CD4-positive, CD25-positive, alpha-beta regulatory T cell (primary cell): ENCODE measurements around the gene DCDC2B. TPM values are rescaled to one million over a fixed set of nuclear protein-coding genes. Genes with fewer than 3 reads are reported as not detected.

Source experiments
- ATAC-seq, 2 donors: fragments of 150-1000 bp; cut with Tn5 transposase; one replicate each; pipeline ENCODE4 v1.10.0; 2021; ENCODE audit warnings: low read depth in 2 of 2, moderate number of reproducible peaks in 2 of 2, moderate library complexity in 1 of 2
- DNase-seq, 3 donors: peaks; one replicate each; pipeline versions ENCODE4 v3.0.0 to v3.0.0-alpha.2; 2012 to 2022; ENCODE audit warnings: mixed read lengths in 1 of 3
- H3K27ac ChIP-seq: one replicate; pipeline ENCODE4 v1.7.0; 2013; ENCODE audit warnings: mild to moderate bottlenecking, low read length; ENCODE audit not compliant: insufficient read depth, poor library complexity, severe bottlenecking
- H3K27me3 ChIP-seq: one replicate; pipeline ENCODE4 v1.7.0; 2013; ENCODE audit warnings: low read length; ENCODE audit not compliant: control insufficient read depth, insufficient read depth
- H3K36me3 ChIP-seq: one replicate; pipeline ENCODE4 v1.7.0; 2013; ENCODE audit warnings: mild to moderate bottlenecking, low read length, moderate library complexity; ENCODE audit not compliant: control insufficient read depth, insufficient read depth
- H3K4me1 ChIP-seq: 2 replicates; pipeline ENCODE4 v1.7.0; 2013; ENCODE audit warnings: mild to moderate bottlenecking, low read length; ENCODE audit not compliant: insufficient read depth, control insufficient read depth, poor library complexity, severe bottlenecking
- H3K4me3 ChIP-seq: one replicate; pipeline ENCODE4 v1.7.0; 2013; ENCODE audit warnings: low read depth, mild to moderate bottlenecking, low read length, moderate library complexity
- H3K9me3 ChIP-seq, 2 experiments: 1 replicate in 1 of 2; 2 replicates in 1 of 2; pipeline ENCODE4 v1.7.0; 2013; ENCODE audit warnings: low read length in 2 of 2, mild to moderate bottlenecking in 1 of 2, moderate library complexity in 1 of 2; ENCODE audit not compliant: control insufficient read depth in 2 of 2
- H3K27ac Mint-ChIP-seq, 3 donors: one replicate each; pipeline ENCODE4 v1.8.0; 2020 to 2022; ENCODE audit warnings: mild to moderate bottlenecking in 3 of 3, mixed read lengths in 3 of 3, moderate library complexity in 2 of 3
- H3K27me3 Mint-ChIP-seq: one replicate; pipeline ENCODE4 v1.8.0; 2022; ENCODE audit warnings: mild to moderate bottlenecking, mixed read lengths
- H3K36me3 Mint-ChIP-seq: one replicate; pipeline ENCODE4 v1.8.0; 2020; ENCODE audit warnings: mixed read lengths
- H3K4me1 Mint-ChIP-seq, 4 donors: one replicate each; pipeline ENCODE4 v1.8.0; 2020 to 2022; ENCODE audit warnings: mixed read lengths in 4 of 4, mild to moderate bottlenecking in 1 of 4
- H3K4me3 Mint-ChIP-seq, 4 donors: one replicate each; pipeline ENCODE4 v1.8.0; 2020 to 2022; ENCODE audit warnings: mild to moderate bottlenecking in 4 of 4, mixed read lengths in 4 of 4, moderate library complexity in 3 of 4
- H3K9me3 Mint-ChIP-seq, 7 donors: one replicate each; pipeline ENCODE4 v1.8.0; 2020 to 2022; ENCODE audit warnings: mixed read lengths in 7 of 7, mild to moderate bottlenecking in 3 of 7, moderate library complexity in 2 of 7
- polyA plus RNA-seq, 4 donors: library from polyadenylated mRNA; unstranded; fragments of 300-500 nt; fragmentation: Illumina TruSeq; gene quantifications; one replicate each; pipeline ENCODE4 v1.2.3, GENCODE V29; 2021
- total RNA-seq: library from RNA; stranded (reverse); gene quantifications from one replicate; pipeline ENCODE4 v1.2.3, GENCODE V29; 2022

Gene DCDC2B
- total and polyA plus RNA-seq, 5 donors from 2014 or later, result 0.09 TPM; not detected in 4

DNA sequence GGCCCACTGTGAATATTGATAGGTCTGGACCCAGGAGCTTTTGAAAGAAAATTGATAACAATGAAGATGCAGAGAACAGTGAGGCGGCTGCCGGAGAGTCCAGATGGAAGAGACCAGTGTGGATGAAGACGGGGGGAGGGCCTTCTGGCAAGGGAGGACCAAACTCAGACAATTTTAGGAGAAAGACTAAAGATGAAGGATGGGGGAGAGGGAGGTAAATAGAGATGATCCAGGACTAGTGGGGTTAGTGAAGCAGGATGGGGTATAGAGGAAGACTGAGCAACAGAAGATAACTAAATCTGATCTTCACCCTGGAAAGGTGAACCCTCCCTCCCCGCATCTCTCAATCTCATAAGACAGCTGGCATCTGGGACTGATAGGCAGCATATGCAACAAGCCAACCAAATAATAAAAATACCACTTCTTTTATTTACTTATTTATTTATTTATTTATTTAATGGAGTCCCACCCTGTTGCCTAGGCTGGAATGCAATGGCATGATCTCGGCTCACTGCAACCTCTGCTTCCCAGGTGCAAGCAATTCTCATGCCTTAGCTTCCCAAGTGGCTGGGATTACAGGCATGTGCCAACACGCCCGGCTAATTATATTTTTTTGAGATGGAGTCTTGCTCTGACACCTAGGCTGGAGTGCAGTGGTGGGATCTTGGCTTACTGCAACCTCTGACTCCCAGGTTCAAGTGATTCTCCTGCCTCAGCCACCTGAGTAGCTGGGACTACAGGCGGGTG, 23.8 kb downstream of the DCDC2B start:
- H3K4me3 Mint-ChIP-seq, result no peak overlapping the region
- Histone ChIP-seq H3K27me3 (no peaks in the 10 kb centered on the region), H3K4me1 (no peaks in the 10 kb centered on the region), H3K27ac (no peak overlapping the region), H3K4me3 (no peak overlapping the region), H3K36me3 (peaks cover 37% of the 10 kb centered on the region), H3K9me3 (no peaks in the 10 kb centered on the region)
- no peaks in the 10 kb centered on the region for H3K27me3 Mint-ChIP-seq
- H3K4me1 Mint-ChIP-seq, result peaks cover 0 to 7% (median 1%) of the 10 kb centered on the region in 4 donors
- ATAC-seq (no peak), DNase-seq (no peak)
- peaks cover 14% of the 10 kb centered on the region for H3K36me3 Mint-ChIP-seq
- H3K27ac Mint-ChIP-seq, result peak overlapping the region in 2 of 3 donors; percentile 58 to 79
- no peaks in the 10 kb centered on the region for H3K9me3 Mint-ChIP-seq

DNA sequence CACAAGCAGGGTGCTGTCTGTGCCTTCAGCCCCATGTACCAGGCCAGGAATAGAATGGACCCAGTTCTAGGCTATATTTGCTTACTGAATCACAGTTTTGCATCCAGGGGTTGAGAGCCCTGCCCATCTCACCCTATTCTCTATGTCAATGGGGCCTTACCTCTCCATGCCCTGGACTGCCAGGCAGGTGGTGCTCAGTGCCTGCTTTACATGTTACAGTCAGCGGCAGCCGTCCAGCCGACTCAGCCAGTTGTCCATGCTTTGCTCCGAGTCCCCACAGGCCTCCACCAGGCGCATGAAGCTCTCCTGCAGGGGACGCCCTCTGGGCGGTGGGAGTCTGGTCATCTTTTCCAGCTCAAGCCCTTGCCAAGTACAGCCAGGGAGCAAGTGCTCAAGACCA, 25.9 kb downstream of the DCDC2B start:
- Histone ChIP-seq H3K9me3 (no peaks in the 10 kb centered on the region), H3K27ac (no peak overlapping the region), H3K27me3 (no peaks in the 10 kb centered on the region), H3K4me1 (peaks cover under 1% of the 10 kb centered on the region), H3K36me3 (peaks cover 21% of the 10 kb centered on the region), H3K4me3 (no peak overlapping the region)
- peaks cover 0 to 5% (median under 1%) of the 10 kb centered on the region in 4 donors for H3K4me1 Mint-ChIP-seq
- H3K27ac Mint-ChIP-seq, result no peak overlapping the region
- DNase-seq (no peak), ATAC-seq (no peak)
- no peaks in the 10 kb centered on the region for H3K9me3 Mint-ChIP-seq
- no peak overlapping the region for H3K4me3 Mint-ChIP-seq
- no peaks in the 10 kb centered on the region for H3K36me3 Mint-ChIP-seq
- H3K27me3 Mint-ChIP-seq, result no peaks in the 10 kb centered on the region

DNA sequence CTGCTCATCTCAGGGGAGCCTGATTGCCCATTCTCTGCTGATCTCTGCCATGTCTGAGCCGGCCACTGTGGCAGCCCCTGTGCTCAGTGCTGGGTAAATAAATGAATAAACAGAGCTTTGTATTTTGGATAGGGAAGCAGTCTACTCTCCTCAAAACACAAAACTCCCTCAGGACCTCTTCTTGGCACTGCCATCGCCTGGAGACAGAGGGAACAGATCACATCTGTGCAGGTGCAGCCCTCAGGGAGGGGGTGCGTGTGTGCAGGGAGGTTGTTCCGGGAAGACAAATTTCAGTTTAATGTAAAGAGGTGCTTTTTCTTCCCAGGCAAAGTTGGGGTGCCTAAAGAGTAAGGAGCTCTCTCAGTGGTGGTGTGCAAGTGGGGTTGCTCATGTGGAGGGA, 30.4 kb downstream of the DCDC2B start:
- Mint-ChIP-seq H3K27ac (peak overlapping the region in 1 of 3 donors; percentile 53), H3K4me1 (peaks cover 0 to 21% (median 9%) of the 10 kb centered on the region in 4 donors)
- no peak for DNase-seq

DNA sequence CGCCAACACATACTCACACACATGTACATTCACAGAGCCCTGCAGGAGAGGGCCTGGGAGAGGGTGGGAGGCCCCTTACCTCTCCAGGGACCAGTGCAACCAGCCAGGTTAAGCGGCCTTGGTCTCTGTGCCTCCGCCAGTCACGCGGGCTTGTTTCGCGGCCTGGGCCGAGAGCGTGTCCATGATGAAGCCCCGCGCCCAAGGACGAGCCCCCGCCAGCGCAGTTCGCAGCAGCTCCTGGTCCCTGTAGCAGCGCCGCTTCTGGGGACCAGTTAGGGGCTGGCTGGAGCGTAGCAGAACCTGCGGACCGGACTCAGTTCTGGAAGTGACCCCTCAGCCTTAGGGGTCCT, 30.9 kb downstream of the DCDC2B start:
- peak overlapping the region in 1 of 3 donors; percentile 89 for H3K27ac Mint-ChIP-seq
- no peaks in the 10 kb centered on the region for H3K36me3 Mint-ChIP-seq

More for the DNA sequence above, 30.4 kb downstream of the DCDC2B start:
- H3K27me3 Mint-ChIP-seq, result no peaks in the 10 kb centered on the region
- no peaks in the 10 kb centered on the region for H3K9me3 Mint-ChIP-seq
- no peak for ATAC-seq
- Histone ChIP-seq H3K9me3 (no peaks in the 10 kb centered on the region), H3K27ac (no peak overlapping the region), H3K36me3 (no peaks in the 10 kb centered on the region), H3K4me1 (peaks cover 22% of the 10 kb centered on the region), H3K4me3 (no peak overlapping the region), H3K27me3 (no peaks in the 10 kb centered on the region)
- H3K36me3 Mint-ChIP-seq, result no peaks in the 10 kb centered on the region
- peak overlapping the region; percentile 82 to 96 (median 92) for H3K4me3 Mint-ChIP-seq

GRCh38 chr1:32240140-32240951, 31.5 kb downstream of the DCDC2B start:
- ATAC-seq, result peak; percentile 56 to 65
- Mint-ChIP-seq H3K9me3 (no peaks in the 10 kb centered on the region), H3K4me3 (peak overlapping the region; percentile 92 to 96 (median 92)), H3K27ac (peak overlapping the region; percentile 38 to 89 (median 69)), H3K4me1 (peaks cover 0 to 21% (median 9%) of the 10 kb centered on the region in 4 donors), H3K36me3 (no peaks in the 10 kb centered on the region), H3K27me3 (no peaks in the 10 kb centered on the region)
- H3K4me3 ChIP-seq, result peak overlapping the region; percentile 70
- H3K9me3 ChIP-seq, result no peaks in the 10 kb centered on the region
- DNase-seq, result peak; percentile 57 to 72 (median 63)
- peak overlapping the region; percentile 51 for H3K27ac ChIP-seq
- H3K27me3 ChIP-seq, result no peaks in the 10 kb centered on the region
- no peaks in the 10 kb centered on the region for H3K36me3 ChIP-seq
- peaks cover 22% of the 10 kb centered on the region for H3K4me1 ChIP-seq

More for the DNA sequence above, 30.9 kb downstream of the DCDC2B start:
- Mint-ChIP-seq H3K4me3 (peak overlapping the region; percentile 92 to 96 (median 92)), H3K4me1 (peaks cover 0 to 21% (median 9%) of the 10 kb centered on the region in 4 donors), H3K27me3 (no peaks in the 10 kb centered on the region), H3K9me3 (no peaks in the 10 kb centered on the region)
- Histone ChIP-seq H3K27ac (no peak overlapping the region), H3K27me3 (no peaks in the 10 kb centered on the region), H3K36me3 (no peaks in the 10 kb centered on the region), H3K9me3 (no peaks in the 10 kb centered on the region), H3K4me1 (peaks cover 22% of the 10 kb centered on the region), H3K4me3 (no peak overlapping the region)
- ATAC-seq (no peak), DNase-seq (no peak)

- Mint-ChIP-seq H3K4me1 (peaks cover 0 to 29% (median 11%) of the 10 kb centered on the region in 4 donors), H3K9me3 (no peaks in the 10 kb centered on the region), H3K27me3 (no peaks in the 10 kb centered on the region), H3K36me3 (no peaks in the 10 kb centered on the region), H3K4me3 (peak overlapping the region; percentile 92 to 96 (median 92)), H3K27ac (peak overlapping the region; percentile 69 to 89 (median 77))
- Histone ChIP-seq H3K27ac (peak overlapping the region; percentile 51), H3K4me3 (peak overlapping the region; percentile 70), H3K9me3 (no peaks in the 10 kb centered on the region), H3K27me3 (no peaks in the 10 kb centered on the region), H3K4me1 (peaks cover 22% of the 10 kb centered on the region), H3K36me3 (no peaks in the 10 kb centered on the region)
- ATAC-seq (peak; percentile 72 to 81), DNase-seq (peak; percentile 27 to 54 (median 41))
Observed at GRCh38 chr1:32241001-32241763, 32.3 kb downstream of the DCDC2B start.

GRCh38 chr1:32242341-32242851, 33.5 kb downstream of the DCDC2B start:
- Histone ChIP-seq H3K27ac (no peak overlapping the region), H3K4me3 (no peak overlapping the region), H3K4me1 (peaks cover 29% of the 10 kb centered on the region), H3K27me3 (no peaks in the 10 kb centered on the region), H3K36me3 (no peaks in the 10 kb centered on the region), H3K9me3 (no peaks in the 10 kb centered on the region)
- peak overlapping the region in 2 of 3 donors; percentile 64 to 69 for H3K27ac Mint-ChIP-seq
- peaks cover 0 to 40% (median 11%) of the 10 kb centered on the region in 4 donors for H3K4me1 Mint-ChIP-seq
- H3K36me3 Mint-ChIP-seq, result no peaks in the 10 kb centered on the region
- ATAC-seq (no peak), DNase-seq (no peak)
- H3K9me3 Mint-ChIP-seq, result no peaks in the 10 kb centered on the region
- H3K4me3 Mint-ChIP-seq, result peak overlapping the region in 2 of 4 donors; percentile 92 to 93
- H3K27me3 Mint-ChIP-seq, result no peaks in the 10 kb centered on the region
